GM15510 (cell line): ENCODE data around the gene STARD13.

Experiments used
- POLR2A ChIP-seq: IDR thresholded peaks from 3 replicates; pipeline ENCODE4 v1.6.1; 2011; ENCODE audit warnings: borderline replicate concordance; ENCODE audit not compliant: insufficient read length; ENCODE audit errors: extremely low read depth

The STARD13 gene

GRCh38 chr13:33164331-33164730 is 121.2 kb downstream of the STARD13 start:
- no peak for TF ChIP-seq POLR2A

- no peak for TF ChIP-seq POLR2A
Observed at GRCh38 chr13:33158816-33159215, 126.7 kb downstream of the STARD13 start.

- no peak for TF ChIP-seq POLR2A
Observed at GRCh38 chr13:33158271-33158670, 127.3 kb downstream of the STARD13 start.

- no peak for TF ChIP-seq POLR2A
Observed at GRCh38 chr13:33154911-33155310, 130.6 kb downstream of the STARD13 start.

GRCh38 chr13:33153421-33154404 is 131.8 kb downstream of the STARD13 start:
- no peak for TF ChIP-seq POLR2A

GRCh38 chr13:33152389-33152788 is 133.2 kb downstream of the STARD13 start:
- TF ChIP-seq POLR2A: no peak

- TF ChIP-seq POLR2A: no peak
Observed at GRCh38 chr13:33150662-33151061, 134.9 kb downstream of the STARD13 start.

- no peak for TF ChIP-seq POLR2A
Observed at GRCh38 chr13:33150126-33150525, 135.4 kb downstream of the STARD13 start.

- TF ChIP-seq POLR2A: no peak
Observed at GRCh38 chr13:33147832-33148231, 137.7 kb downstream of the STARD13 start.

- no peak for TF ChIP-seq POLR2A
Observed at GRCh38 chr13:33146843-33147611, 138.5 kb downstream of the STARD13 start.

GRCh38 chr13:33145667-33146066 is 139.9 kb downstream of the STARD13 start:
- no peak for TF ChIP-seq POLR2A

GRCh38 chr13:33144358-33144784 is 141.2 kb downstream of the STARD13 start:
- TF ChIP-seq POLR2A: no peak

- TF ChIP-seq POLR2A: no peak
Observed at GRCh38 chr13:33139780-33140535, 145.6 kb downstream of the STARD13 start.

GRCh38 chr13:33139184-33139583 is 146.4 kb downstream of the STARD13 start:
- no peak for TF ChIP-seq POLR2A

GRCh38 chr13:33138441-33138840 is 147.1 kb downstream of the STARD13 start:
- TF ChIP-seq POLR2A: no peak
